ENCODE data around the gene GPRIN2.
"Not testable (repeated sequence)": the region's sequence is repeated elsewhere in the genome, so short reads cannot be mapped to it uniquely, and the experiment has no call there.

GRCh38 chr10:46589589-46589988, 33.1 kb upstream of the GPRIN2 start:
- TF ChIP-seq SUZ12 (IDR thresholded peaks at IDR 0.05); BHLHE40 (IDR thresholded peaks at IDR 0.05; ENCODE audit: borderline replicate concordance); FOXM1 (IDR thresholded peaks at IDR 0.05; ENCODE audit: borderline replicate concordance); NFRKB (IDR thresholded peaks at IDR 0.05); CTBP1 (IDR thresholded peaks at IDR 0.05; ENCODE audit: borderline replicate concordance); L3MBTL2 (conservative IDR thresholded peaks at IDR 0.05); FOXK2 (IDR thresholded peaks at IDR 0.05); FOXA1 (IDR thresholded peaks at IDR 0.05); TARDBP (IDR thresholded peaks at IDR 0.05); ARNT (IDR thresholded peaks at IDR 0.05); SP1 (IDR thresholded peaks at IDR 0.05); LEF1 (IDR thresholded peaks at IDR 0.05; ENCODE audit: borderline replicate concordance); ELF4 (IDR thresholded peaks at IDR 0.05); PKNOX1 (IDR thresholded peaks at IDR 0.05): not testable (repeated sequence)

Data from HEK293T (cell line).